ENCODE results near the gene GLOD5. TPM values are rescaled to one million over a fixed set of nuclear protein-coding genes. Genes with fewer than 3 reads are reported as not detected.

GLOD5 gene
- total and polyA plus RNA-seq, 2 of the 8 experiments (the other 6 are each of a cell fraction or from before 2014, with no cell fraction given), result 0.18 TPM; not detected in 1

GRCh38 chrX:48737213-48737938 is 24.2 kb upstream of the GLOD5 start (continued):
- TF ChIP-seq CHD1 (IDR thresholded peaks at IDR 0.05; ENCODE audit: low read depth, low read length) (peak; percentile 77; the same call in 1 of the 2 replicates), KDM5A (IDR thresholded peaks at IDR 0.05; ENCODE audit: low read length) (no peak), SAP30 (IDR thresholded peaks at IDR 0.05; ENCODE audit: insufficient read depth, insufficient replicate concordance, low read length) (no peak), JUND (IDR thresholded peaks at IDR 0.05; ENCODE audit: low read length) (peak; percentile 45; the same call in 1 of the 2 replicates), TEAD4 (IDR thresholded peaks at IDR 0.05; ENCODE audit: low read depth, low read length) (no peak), SUZ12 (IDR thresholded peaks at IDR 0.05; ENCODE audit: low read length) (no peak), ATF2 (IDR thresholded peaks at IDR 0.05; ENCODE audit: low read length) (no peak), CHD2 (IDR thresholded peaks at IDR 0.05; ENCODE audit: low read length) (peak; percentile 51; the same call in 1 of the 2 replicates), TAF1 (IDR thresholded peaks at IDR 0.05; ENCODE audit: low read depth, low read length) (no peak; the same call in 1 of the 2 replicates), SP1 (IDR thresholded peaks at IDR 0.05; ENCODE audit: low read depth, low read length) (peak; percentile 47; the same call in 1 of the 2 replicates), NRF1 (IDR thresholded peaks at IDR 0.05; ENCODE audit: low read depth, low read length) (peak; percentile 25; the same call in 1 of the 2 replicates), SIX5 (IDR thresholded peaks at IDR 0.05; ENCODE audit: low read depth, low read length) (no peak)

All from H1 (cell line).